HUES48 (cell line): ENCODE measurements around the gene TOMM70.

Source experiments
- H3K27ac ChIP-seq: one replicate; pipeline ENCODE4 v1.7.0; 2013; ENCODE audit warnings: low read depth, low read length, inconsistent platforms
- H3K27me3 ChIP-seq: 2 replicates; pipeline ENCODE4 v1.6.1; 2013; ENCODE audit warnings: mild to moderate bottlenecking, low read length; ENCODE audit not compliant: control insufficient read depth, insufficient read depth
- H3K36me3 ChIP-seq: 2 replicates; pipeline ENCODE4 v1.6.1; 2013; ENCODE audit warnings: low read length; ENCODE audit not compliant: control insufficient read depth, insufficient read depth
- H3K4me1 ChIP-seq: 2 replicates; pipeline ENCODE4 v1.6.1; 2013; ENCODE audit warnings: mild to moderate bottlenecking, low read length; ENCODE audit not compliant: control insufficient read depth, insufficient read depth
- H3K4me3 ChIP-seq: 2 replicates; pipeline ENCODE4 v1.5.1; 2013; ENCODE audit warnings: mild to moderate bottlenecking, low read depth, low read length
- H3K9ac ChIP-seq: 2 replicates; pipeline ENCODE4 v1.6.1; 2013; ENCODE audit warnings: mild to moderate bottlenecking, low read depth, low read length, moderate library complexity
- H3K9me3 ChIP-seq: 2 replicates; pipeline ENCODE4 v1.6.1; 2013; ENCODE audit warnings: low read length; ENCODE audit not compliant: control insufficient read depth, insufficient read depth

The TOMM70 gene

GRCh38 chr3:100324044-100324443 lies 76.8 kb downstream of the TOMM70 start:
- no peaks in the 10 kb centered on the region for H3K9me3 ChIP-seq
- H3K9ac ChIP-seq = no peak overlapping the region
- H3K4me1 ChIP-seq = no peaks in the 10 kb centered on the region
- no peak overlapping the region for H3K27ac ChIP-seq
- H3K4me3 ChIP-seq = no peak overlapping the region
- no peaks in the 10 kb centered on the region for H3K27me3 ChIP-seq
- H3K36me3 ChIP-seq = peaks cover 25% of the 10 kb centered on the region

DNA sequence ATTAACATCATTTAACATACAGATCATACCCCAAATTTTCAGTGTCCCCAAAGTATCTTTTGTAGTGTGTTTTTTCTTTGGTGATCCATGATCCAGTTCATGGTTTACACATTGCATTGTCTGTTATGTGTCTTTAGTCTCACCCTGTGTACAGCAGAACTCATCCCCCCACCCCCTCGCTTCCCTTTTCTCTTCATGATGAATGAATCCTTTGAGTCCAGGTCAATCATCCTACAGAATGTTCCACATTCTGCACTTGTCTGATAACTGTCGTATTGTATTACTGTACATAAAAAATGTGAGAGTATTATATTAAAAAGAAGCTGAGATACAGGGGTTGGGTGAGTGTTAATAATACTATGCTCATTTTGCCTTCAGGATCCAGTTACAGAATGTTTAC lies 80.9 kb downstream of the TOMM70 start:
- H3K36me3 ChIP-seq = peaks cover 35% of the 10 kb centered on the region
- H3K4me3 ChIP-seq = no peak overlapping the region
- H3K27ac ChIP-seq = no peak overlapping the region
- no peaks in the 10 kb centered on the region for H3K4me1 ChIP-seq
- no peaks in the 10 kb centered on the region for H3K9me3 ChIP-seq
- H3K9ac ChIP-seq = no peak overlapping the region
- H3K27me3 ChIP-seq = no peaks in the 10 kb centered on the region

DNA sequence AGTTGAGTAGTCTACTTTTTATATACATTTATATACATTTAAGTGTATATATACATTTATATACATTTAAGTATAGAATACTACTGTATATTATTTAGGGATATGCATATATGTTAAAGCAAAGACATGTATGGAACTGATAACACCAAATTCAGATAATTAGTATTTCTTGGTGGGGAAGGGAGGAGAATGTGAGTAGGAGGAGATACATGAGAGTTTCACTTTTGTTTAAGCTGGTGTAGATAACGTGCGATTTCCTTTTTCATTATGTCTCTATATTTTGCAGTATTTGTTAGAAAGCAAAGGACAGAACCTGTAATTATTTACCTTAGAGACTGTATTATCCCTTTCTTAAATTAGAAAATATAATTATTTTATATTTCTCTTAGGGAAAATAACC lies 83.0 kb downstream of the TOMM70 start:
- Histone ChIP-seq H3K27ac (no peak overlapping the region), H3K9ac (no peak overlapping the region), H3K4me1 (no peaks in the 10 kb centered on the region), H3K9me3 (no peaks in the 10 kb centered on the region), H3K36me3 (peaks cover 29% of the 10 kb centered on the region), H3K27me3 (no peaks in the 10 kb centered on the region), H3K4me3 (no peak overlapping the region)

GRCh38 chr3:100316641-100317069 lies 84.2 kb downstream of the TOMM70 start:
- no peak overlapping the region for H3K4me3 ChIP-seq
- no peak overlapping the region for H3K27ac ChIP-seq
- H3K9ac ChIP-seq = no peak overlapping the region
- H3K9me3 ChIP-seq = no peaks in the 10 kb centered on the region
- no peaks in the 10 kb centered on the region for H3K27me3 ChIP-seq
- H3K4me1 ChIP-seq = no peaks in the 10 kb centered on the region
- H3K36me3 ChIP-seq = peaks cover 32% of the 10 kb centered on the region
